K562 (cell line): ENCODE results near the gene MYO7A. TPM values are rescaled to one million over a fixed set of nuclear protein-coding genes. Genes with fewer than 3 reads are reported as not detected.

Source experiments
- ATAC-seq: fragments of 200-7000 bp; cut with Tn5 transposase; 3 replicates; pipeline ENCODE4 v1.9.1; 2020; ENCODE audit warnings: moderate library complexity
- BruUV-seq: library from RNA; stranded (reverse); fragments of 400-500 nt; replicated peaks from 2 replicates; lab custom pipeline; 2021; lab: Mats Ljungman, UMichigan
- CTCF ChIA-PET: fragments of 300-600 bp; formaldehyde crosslinking; extraction: SDS; loops from one replicate; lab custom pipeline; 2021; ENCODE audit warnings: low intra/inter-chr PET ratio; lab: Yijun Ruan, JAX
- POLR2A ChIA-PET: fragments of 300-600, 350-650 bp; sonication (Branson Sonifier 250); formaldehyde crosslinking; extraction: SDS; loops from one replicate; lab custom pipeline; 2021; ENCODE audit warnings: antibody characterized with exemption, inconsistent platforms; lab: Yijun Ruan, JAX
- DNase-seq, 4 experiments: peaks; one replicate each; pipeline versions ENCODE4 v3.0.0 to v3.0.0-alpha.2; 2011 to 2018; ENCODE audit warnings: low spot score in 3 of 4, mixed read lengths in 3 of 4; ENCODE audit errors: extremely low read depth in 1 of 4
- FAIRE-seq: peaks from 2 replicates; lab custom pipeline; 2011; peaks lifted over from hg19 to GRCh38; lab: Jason Lieb, UNC
- H2AFZ ChIP-seq: 2 replicates; pipeline ENCODE4 v1.6.0; 2011; ENCODE audit warnings: low read depth, low read length, control low read depth, inconsistent platforms
- H3K27ac ChIP-seq: fragments of 200-600 bp; 3 replicates; pipeline ENCODE4 v1.8.0; 2011; ENCODE audit warnings: low read depth, mild to moderate bottlenecking, control low read depth, inconsistent platforms, low read length, moderate library complexity, mixed read lengths; ENCODE audit errors: extremely low read depth
- H3K27me3 ChIP-seq, 2 experiments: fragments of 300-600 bp in 1 of 2; 2 replicates in 1 of 2; 3 replicates in 1 of 2; pipeline versions ENCODE4 v1.6.0 to v1.8.0; 2011; ENCODE audit warnings: inconsistent platforms in 2 of 2, low read length in 2 of 2, mild to moderate bottlenecking in 1 of 2, mixed read lengths in 1 of 2, moderate library complexity in 1 of 2; ENCODE audit not compliant: control insufficient read depth in 2 of 2, insufficient read depth in 2 of 2
- H3K36me3 ChIP-seq: fragments of 300-600 bp; 3 replicates; pipeline ENCODE4 v1.8.0; 2011; ENCODE audit warnings: mild to moderate bottlenecking, low read length, inconsistent platforms; ENCODE audit not compliant: control insufficient read depth, insufficient read depth
- H3K4me1 ChIP-seq, 2 experiments: fragments of 200-600 bp in 1 of 2; replicated peaks in 1 of 2; 2 replicates in 1 of 2; 3 replicates in 1 of 2; pipeline versions ENCODE4 v1.5.1 to v1.8.0; 2011; ENCODE audit warnings: inconsistent platforms in 2 of 2, low read length in 2 of 2, mild to moderate bottlenecking in 1 of 2, mixed read lengths in 1 of 2, moderate library complexity in 1 of 2; ENCODE audit not compliant: control insufficient read depth in 2 of 2, insufficient read depth in 2 of 2
- H3K4me2 ChIP-seq: 2 replicates; pipeline ENCODE4 v1.6.1; 2011; ENCODE audit warnings: low read length, control low read depth, inconsistent platforms, mixed read lengths; ENCODE audit not compliant: insufficient read depth
- H3K4me3 ChIP-seq: fragments of 200-600 bp; sonication (generic), shearing (Covaris generic); 2 replicates; pipeline ENCODE4 v1.5.1; 2016; ENCODE audit warnings: control low read depth, inconsistent platforms
- H3K79me2 ChIP-seq: fragments of 200-600 bp; 3 replicates; pipeline ENCODE4 v1.8.0; 2011; ENCODE audit warnings: low read length, inconsistent platforms; ENCODE audit not compliant: control insufficient read depth, insufficient read depth
- H3K9ac ChIP-seq, 2 experiments: 2 replicates each; pipeline versions ENCODE4 v1.6.0 to v1.6.1; 2011; ENCODE audit warnings: low read depth in 2 of 2, low read length in 2 of 2, control low read depth in 1 of 2, inconsistent platforms in 1 of 2, mild to moderate bottlenecking in 1 of 2, mixed read lengths in 1 of 2; ENCODE audit not compliant: insufficient read depth in 1 of 2
- H3K9me1 ChIP-seq: one replicate; pipeline ENCODE4 v1.6.0; 2011; ENCODE audit warnings: inconsistent platforms, mild to moderate bottlenecking, low read length, moderate library complexity; ENCODE audit not compliant: control insufficient read depth, insufficient read depth
- H3K9me3 ChIP-seq: replicated peaks from 2 replicates; pipeline ENCODE4 v1.5.1; 2011; ENCODE audit warnings: low read depth, low read length, inconsistent platforms; ENCODE audit not compliant: control insufficient read depth, insufficient read depth
- H4K20me1 ChIP-seq: replicated peaks from 2 replicates; pipeline ENCODE4 v1.6.1; 2011; ENCODE audit warnings: low read length, inconsistent platforms, mixed read lengths; ENCODE audit not compliant: control insufficient read depth, insufficient read depth
- C11orf30 ChIP-seq: fragments of 450-650 bp; IDR thresholded peaks from 2 replicates; pipeline ENCODE4 v1.6.1; 2016; ENCODE audit warnings: low read depth, mild to moderate bottlenecking
- CTBP1 ChIP-seq: fragments of 450-650 bp; IDR thresholded peaks from 2 replicates; pipeline ENCODE4 v1.6.1; 2016; ENCODE audit warnings: borderline replicate concordance
- ELF1 ChIP-seq: fragments of 200-800 bp; sonication (Bioruptor generic); IDR thresholded peaks from 2 replicates; pipeline ENCODE4 v1.6.1; 2016; ENCODE audit warnings: missing genetic modification characterization, missing compliant biosample characterization
- EZH2 ChIP-seq: IDR thresholded peaks from 2 replicates; pipeline ENCODE4 v1.6.1; 2012; ENCODE audit warnings: low read depth, mild to moderate bottlenecking, inconsistent platforms, low read length, borderline replicate concordance
- FOXA3 ChIP-seq, 2 experiments: fragments of 450-650 bp in 1 of 2; sonication (generic) in 1 of 2; formaldehyde crosslinking; IDR thresholded peaks in 1 of 2; conservative IDR thresholded peaks in 1 of 2; 2 replicates each; pipeline versions ENCODE4 v1.4.0 to v1.8.0; 2020 to 2022; ENCODE audit warnings: mild to moderate bottlenecking in 2 of 2, missing genetic modification reagents in 1 of 2
- HLTF ChIP-seq: fragments of 450-650 bp; IDR thresholded peaks from 2 replicates; pipeline ENCODE4 v1.6.1; 2016
- MCM2 ChIP-seq: fragments of 450-650 bp; IDR thresholded peaks from 2 replicates; pipeline ENCODE4 v1.6.1; 2017; ENCODE audit warnings: low read depth, mild to moderate bottlenecking
- NCOR1 ChIP-seq: fragments of 450-650 bp; IDR thresholded peaks from 2 replicates; pipeline ENCODE4 v1.6.1; 2016; ENCODE audit warnings: mild to moderate bottlenecking, moderate library complexity
- NUFIP1 ChIP-seq: fragments of 450-650 bp; IDR thresholded peaks from 2 replicates; pipeline ENCODE4 v1.6.1; 2018; ENCODE audit not compliant: partially characterized antibody
- PML ChIP-seq: IDR thresholded peaks from 2 replicates; pipeline ENCODE4 v1.6.1; 2012; ENCODE audit warnings: low read length, inconsistent platforms
- RBM15 ChIP-seq: fragments of 200-400 bp; formaldehyde crosslinking; IDR thresholded peaks from 2 replicates; pipeline ENCODE4 v1.6.1; 2018; ENCODE audit warnings: mild to moderate bottlenecking, low read length, moderate library complexity; ENCODE audit not compliant: insufficient read depth
- RHOXF2B ChIP-seq: fragments of 250-450 bp; sonication (Bioruptor Pico); conservative IDR thresholded peaks from 2 replicates; pipeline ENCODE4 v1.5.1; 2021
- SRSF3 ChIP-seq: fragments of 200-400 bp; formaldehyde crosslinking; IDR thresholded peaks from 2 replicates; pipeline ENCODE4 v1.6.1; 2016; ENCODE audit warnings: mild to moderate bottlenecking, low read length, moderate library complexity; ENCODE audit not compliant: insufficient read depth
- STAT5B ChIP-seq: fragments of 250-450 bp; sonication (Bioruptor Pico); IDR thresholded peaks from 2 replicates; pipeline ENCODE4 v1.8.0; 2021; ENCODE audit warnings: mild to moderate bottlenecking, inconsistent platforms
- WGBS: fragments of 100-300 bp; shearing (Covaris generic); methylation state at CpG from one replicate; pipeline ENCODE4 v1.1.6; 2016; ENCODE audit warnings: low coverage, mixed read lengths; ENCODE audit not compliant: insufficient coverage; ENCODE audit errors: missing lambda C conversion rate; 5-methylcytosine and 5-hydroxymethylcytosine counted together
- in situ Hi-C: fragments of 300-500 bp; cut with MboI; formaldehyde crosslinking; loops from 4 replicates; pipeline ENCODE4 v1.15.0; 2018; ENCODE audit warnings: inconsistent platforms, mixed read lengths
- intact Hi-C: fragments of 100-400 bp; cut with micrococcal nuclease; formaldehyde crosslinking; loops from 2 replicates; pipeline ENCODE4 v1.14.2; 2022
- polyA plus RNA-seq, 8 experiments: library from polyadenylated mRNA; depleted of rRNA in 4 of 8; stranded (reverse) in 5 of 8; unstranded in 3 of 8; fragments of >200 nt; fragmentation: Nextera tagmentation in 2 of 8; fragmentation: Illumina TruSeq in 1 of 8; extraction: Ambion mirVana in 2 of 8; extraction: Trizol in 1 of 8; gene quantifications; 2 replicates each; pipeline versions ENCODE4 v1.2.1 to v1.2.3, GENCODE V29; 2011 to 2014; ENCODE audit warnings: inconsistent platforms in 1 of 8, missing spikeins in 1 of 8
- total RNA-seq, 7 experiments: library from RNA; depleted of rRNA in 6 of 7; stranded (reverse); fragments of >200 nt in 6 of 7; fragmentation: Illumina TruSeq in 2 of 7; extraction: Trizol in 2 of 7; gene quantifications; 2 replicates each; pipeline versions ENCODE4 v1.2.1 to v1.2.3, GENCODE V29; 2011 to 2021; ENCODE audit warnings: low replicate concordance in 1 of 7
- TF ChIP-seq, protein P1 (sequence below): sonication (generic); formaldehyde crosslinking; IDR thresholded peaks from 2 replicates; pipeline ENCODE4 v1.8.0; 2023; ENCODE audit warnings: mild to moderate bottlenecking, missing genetic modification reagents
- TF ChIP-seq, protein P2 (sequence below): fragments of 250-450 bp; sonication (Bioruptor Pico); IDR thresholded peaks from 2 replicates; pipeline ENCODE4 v1.9.0; 2021; ENCODE audit warnings: mild to moderate bottlenecking

MYO7A gene
- total and polyA plus RNA-seq, 9 of the 15 experiments (the other 6 are each of a cell fraction or from before 2014, with no cell fraction given) = 0.01 to 0.11 (median 0.07) TPM; not detected in 1

DNA sequence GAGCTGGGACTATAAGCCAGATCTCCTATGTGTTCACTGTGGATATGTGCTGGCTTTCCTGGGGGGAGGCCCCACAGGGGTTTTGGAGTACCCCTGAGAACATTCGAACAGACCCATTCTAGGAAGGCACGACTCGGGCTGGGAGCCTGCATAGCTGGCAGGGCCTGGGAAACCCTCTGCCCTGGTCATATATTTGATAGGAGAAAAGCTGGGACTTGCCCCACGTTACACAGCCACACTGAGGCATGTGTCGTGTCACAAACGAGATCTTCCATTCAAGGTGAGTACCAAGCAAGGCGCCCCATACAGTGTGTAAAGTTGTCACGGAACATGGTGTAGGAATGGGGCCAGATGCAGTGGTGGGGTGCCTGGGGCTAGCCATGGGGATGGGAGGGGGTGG lies 11.2 kb downstream of the MYO7A start:
- H3K79me2 ChIP-seq = no peaks in the 10 kb centered on the region
- ChIA-PET POLR2A (interaction anchor here (0.5 to 1.5 kb wide), 6 partner anchors 8 to 1749 kb away, joined by 3 to 5 read pairs (median 3); no protein-coding TSS in a partner anchor), CTCF (no interaction called here)
- 15% methylated on average over 7 of the region's 8 CpGs for WGBS
- ATAC-seq = no peak
- no TSS peak for BruUV-seq
- in situ Hi-C loops = no loop called here
- H3K27me3 ChIP-seq = peaks cover 13 to 48% of the 10 kb centered on the region in 2 experiments; a peak in 3 of 5 replicates
- H4K20me1 ChIP-seq = 0 out of 2 replicates have a peak, but pooled peaks cover 4% of the 10 kb centered on the region
- no peaks in the 10 kb centered on the region for H3K36me3 ChIP-seq
- H3K4me1 ChIP-seq = peaks cover 0 to 7% of the 10 kb centered on the region in 2 experiments; a peak in 2 of 5 replicates
- intact Hi-C loops = no loop called here
- no peaks in the 10 kb centered on the region for H3K9me3 ChIP-seq
- TF ChIP-seq EZH2 (no peak), MCM2 (no peak), PML (no peak), HLTF (no peak), NUFIP1 (no peak), SRSF3 (no peak), RHOXF2B (no peak), RBM15 (no peak), FOXA3 (CRISPR knock-in tag; conservative IDR thresholded peaks at IDR 0.05 in 1 of 2, IDR thresholded peaks at IDR 0.05 in 1 of 2) (no peak), STAT5B (CRISPR knock-in tag) (no peak), C11orf30 (no peak), CTBP1 (no peak), NCOR1 (no peak), ELF1 (tag) (no peak)
- TF ChIP-seq, protein P1, sequence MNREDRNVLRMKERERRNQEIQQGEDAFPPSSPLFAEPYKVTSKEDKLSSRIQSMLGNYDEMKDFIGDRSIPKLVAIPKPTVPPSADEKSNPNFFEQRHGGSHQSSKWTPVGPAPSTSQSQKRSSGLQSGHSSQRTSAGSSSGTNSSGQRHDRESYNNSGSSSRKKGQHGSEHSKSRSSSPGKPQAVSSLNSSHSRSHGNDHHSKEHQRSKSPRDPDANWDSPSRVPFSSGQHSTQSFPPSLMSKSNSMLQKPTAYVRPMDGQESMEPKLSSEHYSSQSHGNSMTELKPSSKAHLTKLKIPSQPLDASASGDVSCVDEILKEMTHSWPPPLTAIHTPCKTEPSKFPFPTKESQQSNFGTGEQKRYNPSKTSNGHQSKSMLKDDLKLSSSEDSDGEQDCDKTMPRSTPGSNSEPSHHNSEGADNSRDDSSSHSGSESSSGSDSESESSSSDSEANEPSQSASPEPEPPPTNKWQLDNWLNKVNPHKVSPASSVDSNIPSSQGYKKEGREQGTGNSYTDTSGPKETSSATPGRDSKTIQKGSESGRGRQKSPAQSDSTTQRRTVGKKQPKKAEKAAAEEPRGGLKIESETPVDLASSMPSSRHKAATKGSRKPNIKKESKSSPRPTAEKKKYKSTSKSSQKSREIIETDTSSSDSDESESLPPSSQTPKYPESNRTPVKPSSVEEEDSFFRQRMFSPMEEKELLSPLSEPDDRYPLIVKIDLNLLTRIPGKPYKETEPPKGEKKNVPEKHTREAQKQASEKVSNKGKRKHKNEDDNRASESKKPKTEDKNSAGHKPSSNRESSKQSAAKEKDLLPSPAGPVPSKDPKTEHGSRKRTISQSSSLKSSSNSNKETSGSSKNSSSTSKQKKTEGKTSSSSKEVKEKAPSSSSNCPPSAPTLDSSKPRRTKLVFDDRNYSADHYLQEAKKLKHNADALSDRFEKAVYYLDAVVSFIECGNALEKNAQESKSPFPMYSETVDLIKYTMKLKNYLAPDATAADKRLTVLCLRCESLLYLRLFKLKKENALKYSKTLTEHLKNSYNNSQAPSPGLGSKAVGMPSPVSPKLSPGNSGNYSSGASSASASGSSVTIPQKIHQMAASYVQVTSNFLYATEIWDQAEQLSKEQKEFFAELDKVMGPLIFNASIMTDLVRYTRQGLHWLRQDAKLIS (CRISPR knock-in tag) = no peak
- TF ChIP-seq, protein P2, sequence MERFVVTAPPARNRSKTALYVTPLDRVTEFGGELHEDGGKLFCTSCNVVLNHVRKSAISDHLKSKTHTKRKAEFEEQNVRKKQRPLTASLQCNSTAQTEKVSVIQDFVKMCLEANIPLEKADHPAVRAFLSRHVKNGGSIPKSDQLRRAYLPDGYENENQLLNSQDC (CRISPR knock-in tag) = no peak
- H3K9ac ChIP-seq = no peak overlapping the region
- no peak for FAIRE-seq
- no peak overlapping the region for H2AFZ ChIP-seq
- H3K4me2 ChIP-seq = no peak overlapping the region
- DNase-seq = no peak
- H3K27ac ChIP-seq = no peak overlapping the region
- no peak overlapping the region for H3K4me3 ChIP-seq
- no peaks in the 10 kb centered on the region for H3K9me1 ChIP-seq
